ENCODE data around the gene DOK6. TPM values are rescaled to one million over a fixed set of nuclear protein-coding genes. Genes with fewer than 3 reads are reported as not detected.

Gene DOK6
- total and polyA plus RNA-seq, 2 of the 13 experiments (the other 11 are each of a cell fraction or from before 2014, with no cell fraction given) = 17.0 to 17.2 TPM

- no peak for TF ChIP-seq LCORL (IDR thresholded peaks at IDR 0.05)
- no peak for TF ChIP-seq LCORL (CRISPR knock-in tag; IDR thresholded peaks at IDR 0.05)
- TF ChIP-seq ZSCAN9 (CRISPR knock-in tag; IDR thresholded peaks at IDR 0.05; ENCODE audit: borderline replicate concordance) = no peak
- TF ChIP-seq ZNF512 (CRISPR knock-in tag; IDR thresholded peaks at IDR 0.05) = no peak
- TF ChIP-seq SIN3A (IDR thresholded peaks at IDR 0.05; ENCODE audit: borderline replicate concordance, low read depth, low read length) = 0 out of 2 replicates have a peak, but pooled peaks have one; percentile 42
- no peak for TF ChIP-seq ZNF770 (CRISPR knock-in tag; IDR thresholded peaks at IDR 0.05)
- TF ChIP-seq FOSL2 (CRISPR knock-in tag; IDR thresholded peaks at IDR 0.05) = no peak; the same call in 1 of the 2 replicates
- TF ChIP-seq SNAI1 (CRISPR knock-in tag; IDR thresholded peaks at IDR 0.05; ENCODE audit: borderline replicate concordance) = no peak
- TF ChIP-seq ZNF562 (CRISPR knock-in tag; IDR thresholded peaks at IDR 0.05; ENCODE audit: borderline replicate concordance) = no peak
- no peak for TF ChIP-seq ZUFSP (CRISPR knock-in tag; IDR thresholded peaks at IDR 0.05; ENCODE audit: borderline replicate concordance)
- no peak for TF ChIP-seq PAF1 (CRISPR knock-in tag; IDR thresholded peaks at IDR 0.05)
- TF ChIP-seq RFX5 (IDR thresholded peaks at IDR 0.05; ENCODE audit: low read depth, low read length) = no peak
- peak; percentile 53; the same call in 1 of the 2 replicates for TF ChIP-seq ZNF335 (CRISPR knock-in tag; IDR thresholded peaks at IDR 0.05)
- TF ChIP-seq SKI (IDR thresholded peaks at IDR 0.05; ENCODE audit: partially characterized antibody) = peak; percentile 35
- no peak for TF ChIP-seq RAD51 (IDR thresholded peaks at IDR 0.05; ENCODE audit: borderline replicate concordance)
- TF ChIP-seq ZBTB3 (CRISPR knock-in tag; IDR thresholded peaks at IDR 0.05; ENCODE audit: borderline replicate concordance, low read depth) = no peak
- TF ChIP-seq CHD2 (IDR thresholded peaks at IDR 0.05; ENCODE audit: low read depth, low read length) = no peak
- TF ChIP-seq XRCC5 (optimal IDR thresholded peaks at IDR 0.05; ENCODE audit: low read length) = peak; percentile 68
- TF ChIP-seq ZNF18 (CRISPR knock-in tag; IDR thresholded peaks at IDR 0.05; ENCODE audit: insufficient replicate concordance) = no peak
- no peak for TF ChIP-seq ATF7-NPFF (CRISPR knock-in tag; IDR thresholded peaks at IDR 0.05; ENCODE audit: low read depth)
- no peak for TF ChIP-seq E2F2 (CRISPR knock-in tag; IDR thresholded peaks at IDR 0.05; ENCODE audit: borderline replicate concordance)
Observed at GRCh38 chr18:69400253-69400975, at the start of gene DOK6 (continued).
